SKM-1 (cell line): Measurements from ENCODE around the gene DPP3.
"Not testable (repeated sequence)": the region's sequence is repeated elsewhere in the genome, so short reads cannot be mapped to it uniquely, and the experiment has no call there.

Source experiments
- DNase-seq: peaks from one replicate; lab custom pipeline; 2025; ENCODE audit not compliant: unreplicated experiment; lab: John Stamatoyannopoulos, UW

Gene DPP3, protein sequence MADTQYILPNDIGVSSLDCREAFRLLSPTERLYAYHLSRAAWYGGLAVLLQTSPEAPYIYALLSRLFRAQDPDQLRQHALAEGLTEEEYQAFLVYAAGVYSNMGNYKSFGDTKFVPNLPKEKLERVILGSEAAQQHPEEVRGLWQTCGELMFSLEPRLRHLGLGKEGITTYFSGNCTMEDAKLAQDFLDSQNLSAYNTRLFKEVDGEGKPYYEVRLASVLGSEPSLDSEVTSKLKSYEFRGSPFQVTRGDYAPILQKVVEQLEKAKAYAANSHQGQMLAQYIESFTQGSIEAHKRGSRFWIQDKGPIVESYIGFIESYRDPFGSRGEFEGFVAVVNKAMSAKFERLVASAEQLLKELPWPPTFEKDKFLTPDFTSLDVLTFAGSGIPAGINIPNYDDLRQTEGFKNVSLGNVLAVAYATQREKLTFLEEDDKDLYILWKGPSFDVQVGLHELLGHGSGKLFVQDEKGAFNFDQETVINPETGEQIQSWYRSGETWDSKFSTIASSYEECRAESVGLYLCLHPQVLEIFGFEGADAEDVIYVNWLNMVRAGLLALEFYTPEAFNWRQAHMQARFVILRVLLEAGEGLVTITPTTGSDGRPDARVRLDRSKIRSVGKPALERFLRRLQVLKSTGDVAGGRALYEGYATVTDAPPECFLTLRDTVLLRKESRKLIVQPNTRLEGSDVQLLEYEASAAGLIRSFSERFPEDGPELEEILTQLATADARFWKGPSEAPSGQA

DNA sequence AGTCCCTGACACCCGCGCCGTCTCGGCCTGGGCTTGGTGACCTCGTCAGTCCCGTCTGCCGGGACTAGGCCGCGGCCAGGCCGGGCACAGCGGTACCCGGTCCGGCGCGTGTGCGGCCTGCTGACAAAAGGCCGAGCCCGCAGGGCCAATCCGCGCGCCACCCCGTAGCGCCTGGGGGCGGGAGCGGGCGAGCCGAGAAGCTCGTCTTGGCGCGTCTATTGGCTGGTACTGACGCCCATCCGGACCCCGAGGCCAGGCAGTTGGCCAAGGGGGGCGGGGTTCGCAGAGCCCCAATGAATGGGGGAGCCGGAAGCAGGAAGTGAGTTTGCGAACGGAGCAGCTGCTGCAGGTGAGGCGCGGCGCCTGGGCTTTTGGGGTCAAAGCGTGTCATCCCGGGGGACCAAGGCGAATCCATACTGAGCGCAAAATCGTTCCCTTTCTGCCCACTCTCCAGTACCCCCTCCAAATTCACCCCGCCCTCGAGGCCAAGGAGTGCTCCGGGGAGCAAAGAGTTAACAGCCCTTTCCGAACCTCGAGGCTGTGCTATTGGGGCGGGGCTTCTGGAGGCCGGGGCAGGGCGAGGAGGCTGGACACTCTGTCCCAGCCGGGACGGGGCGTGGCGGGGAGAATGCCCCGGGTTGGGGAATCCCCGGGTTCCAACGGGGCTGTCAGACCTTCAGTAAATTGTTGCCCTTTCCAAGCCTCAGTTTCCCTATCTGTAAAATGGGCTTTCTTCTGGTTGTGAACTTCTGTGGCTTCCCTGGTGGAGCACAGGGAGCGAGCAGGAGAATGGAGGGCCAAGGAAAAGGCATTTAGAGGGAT, at the start of gene DPP3:
DPP3 (plus strand) TSS at position 318 of the 822 bp plus-strand sequence. CDS start 1,767 bp downstream, outside the sequence.
- DNase-seq, result peak; percentile 94

DNA sequence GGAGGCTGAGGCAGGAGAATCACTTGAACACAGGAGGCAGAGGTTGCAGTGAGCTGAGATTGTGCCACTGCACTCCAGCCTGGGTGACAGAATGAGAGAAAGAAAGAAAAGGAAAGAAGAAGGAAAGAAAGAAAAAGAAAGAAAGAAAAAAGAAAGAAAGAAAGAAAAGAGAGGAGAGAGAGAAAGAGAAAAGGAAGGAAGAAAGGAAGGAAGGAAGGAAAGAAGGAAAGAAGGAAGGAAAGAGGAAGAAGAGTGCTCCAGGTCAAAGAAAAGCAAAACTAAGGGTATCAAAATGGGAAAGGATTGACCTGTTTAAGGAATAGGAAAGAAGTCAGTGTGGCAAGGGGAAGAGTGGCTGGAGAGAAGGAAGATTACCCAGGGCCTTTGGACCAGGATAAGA, 48.9 kb upstream of the DPP3 start:
- DNase-seq, result not testable (repeated sequence)

DNA sequence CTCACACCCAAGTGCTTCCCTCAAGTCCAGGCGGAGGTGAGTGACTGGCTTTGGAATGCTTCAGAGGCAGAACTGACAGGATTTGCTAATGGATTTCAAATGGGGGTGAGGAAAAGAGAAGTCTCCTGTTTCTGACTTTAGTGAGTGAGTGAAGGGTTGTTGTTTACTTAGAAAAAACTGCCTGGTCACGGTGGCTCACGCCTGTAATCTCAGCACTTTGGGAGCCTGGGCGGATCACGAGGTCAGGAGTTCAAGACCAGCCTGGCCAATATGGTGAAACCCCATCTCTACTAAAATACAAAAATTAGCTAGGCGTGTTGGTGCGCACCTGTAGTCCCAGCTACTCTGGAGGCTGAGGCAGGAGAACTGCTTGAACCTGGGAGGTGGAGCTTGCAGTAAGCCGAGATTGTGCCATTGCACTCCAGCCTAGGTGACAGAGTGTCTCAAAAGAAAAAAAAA, 48.3 kb upstream of the DPP3 start:
- DNase-seq, result not testable (repeated sequence)

DNA sequence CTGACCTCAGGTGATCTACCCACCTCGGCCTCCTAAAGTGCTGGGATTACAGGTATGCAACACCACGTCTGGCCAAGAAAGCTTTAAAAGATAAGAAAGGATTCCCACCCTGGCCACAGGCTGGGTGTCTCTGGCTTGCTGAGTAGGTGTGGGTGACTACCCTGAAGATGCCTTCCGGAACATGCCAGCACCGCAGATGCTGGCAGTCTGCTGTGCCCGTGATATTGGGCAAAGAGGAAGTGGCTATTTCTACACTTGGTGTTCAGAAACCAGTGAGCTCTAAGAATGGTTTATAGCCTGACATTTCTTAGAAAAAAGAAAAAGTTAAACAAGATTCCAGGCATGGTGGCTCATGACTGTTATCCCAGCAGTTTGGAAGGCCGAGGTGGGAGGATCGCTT, 47.6 kb upstream of the DPP3 start:
- no peak for DNase-seq

DNA sequence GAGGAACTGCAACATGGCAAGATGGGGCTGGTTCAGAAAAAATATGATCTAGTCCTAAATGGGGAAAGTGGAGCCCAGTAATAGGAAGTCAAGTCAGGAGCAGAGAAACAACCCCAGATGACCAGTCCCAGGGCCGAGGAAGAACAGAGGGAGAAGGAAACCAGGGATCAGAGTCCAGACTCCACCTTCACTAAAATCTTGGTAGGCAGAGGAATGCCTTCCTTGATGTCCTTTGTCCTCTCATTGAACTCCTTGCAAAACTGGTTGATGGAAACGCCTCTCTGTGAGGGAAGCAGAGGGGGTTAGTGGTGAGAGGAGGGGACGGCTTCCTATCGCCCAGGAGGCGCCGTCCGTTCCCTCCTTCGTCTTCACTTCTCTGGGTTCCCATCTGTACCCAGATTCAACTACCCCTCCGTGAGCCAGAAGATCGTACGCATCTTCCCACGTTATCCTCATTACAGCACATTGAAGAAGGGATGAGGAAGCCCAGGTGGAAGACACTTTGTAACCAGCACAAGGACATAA, 42.2 kb upstream of the DPP3 start:
- no peak for DNase-seq

DNA sequence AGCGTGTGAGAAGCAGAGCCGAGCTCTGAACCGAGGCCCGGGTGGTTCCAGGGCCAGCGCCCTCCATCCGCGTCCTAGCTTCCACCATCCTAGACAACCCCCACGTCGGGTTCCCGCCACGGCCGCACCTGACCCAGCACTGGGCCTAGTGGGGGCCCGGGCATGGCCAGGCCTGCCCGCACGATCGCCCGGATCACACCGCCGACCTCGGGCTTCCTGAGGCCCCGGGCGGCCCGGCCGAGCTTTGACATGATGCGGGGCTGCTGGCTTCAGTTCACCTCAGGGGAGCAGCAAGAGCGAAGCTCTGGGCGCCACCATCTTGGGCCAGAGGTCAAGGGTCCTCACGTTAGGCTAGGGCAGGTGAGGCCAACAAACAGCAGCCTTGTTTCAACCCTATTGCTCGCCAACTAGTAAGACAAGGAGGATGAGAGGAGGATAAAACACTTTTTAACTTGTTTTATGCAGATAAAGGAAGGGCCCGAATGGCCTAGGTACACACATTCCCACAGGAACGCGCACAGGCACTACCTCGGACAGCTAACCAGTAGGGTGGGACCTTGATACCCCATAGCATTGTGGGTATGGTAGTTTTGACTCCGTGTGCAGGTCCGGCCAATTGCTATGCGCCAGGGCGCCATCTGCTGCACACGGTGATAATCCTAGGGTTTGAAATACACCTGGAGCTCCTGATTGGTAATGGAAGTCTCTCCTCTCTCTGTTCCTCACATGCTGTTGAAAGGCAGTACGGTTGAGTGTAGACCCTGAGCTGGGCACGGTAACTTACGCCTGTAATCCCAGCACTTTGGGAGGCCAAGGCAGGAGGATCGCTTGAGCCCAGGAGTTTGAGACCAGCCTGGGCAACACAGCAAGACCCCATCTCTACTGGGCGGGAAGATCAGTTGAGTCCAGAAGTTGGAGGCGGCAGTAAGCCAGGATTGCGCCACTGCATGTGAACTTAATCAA, 41.4 kb upstream of the DPP3 start, which contains the start of gene MRPL11:
MRPL11 (minus strand) TSS at position 345 of the 963 bp plus-strand sequence; CDS start at position 251, 94 bp downstream.
- DNase-seq, result peak; percentile 91

DNA sequence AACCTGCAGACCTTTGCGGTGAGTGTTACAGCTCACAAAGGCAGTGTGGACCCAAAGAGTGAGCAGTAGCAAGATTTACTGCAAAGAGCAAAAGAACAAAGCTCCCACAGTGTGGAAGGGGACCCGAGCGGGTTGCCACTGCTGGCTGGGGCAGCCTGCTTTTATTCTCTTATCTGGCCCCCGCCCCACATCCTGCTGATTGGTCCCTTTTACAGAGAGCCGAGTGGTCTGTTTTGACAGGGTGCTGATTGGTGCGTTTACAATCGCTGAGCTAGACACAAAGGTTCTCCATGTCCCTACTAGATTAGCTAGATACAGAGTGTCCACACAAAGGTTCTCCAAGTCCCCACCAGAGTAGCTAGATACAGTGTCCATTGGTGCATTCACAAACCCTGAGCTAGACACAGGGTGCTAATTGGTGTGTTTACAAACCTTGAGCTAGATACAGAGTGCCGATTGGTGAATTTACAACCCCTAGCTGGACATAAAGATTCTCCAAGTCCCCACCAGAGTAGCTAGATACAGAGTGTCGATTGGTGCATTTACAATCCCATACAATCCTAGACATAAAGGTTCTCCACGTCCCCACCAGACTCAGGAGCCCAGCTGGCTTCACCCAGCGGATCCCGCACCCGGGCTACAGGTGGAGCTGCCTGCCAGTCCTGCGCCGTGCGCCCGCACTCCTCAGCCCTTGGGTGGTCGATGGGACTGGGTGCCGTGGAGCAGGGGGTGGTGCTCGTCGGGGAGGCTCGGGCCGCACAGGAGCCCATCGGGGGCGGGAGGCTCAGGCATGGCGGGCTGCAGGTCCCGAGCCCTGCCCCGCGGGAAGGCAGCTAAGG, 39.9 kb upstream of the DPP3 start:
- not testable (repeated sequence) for DNase-seq

DNA sequence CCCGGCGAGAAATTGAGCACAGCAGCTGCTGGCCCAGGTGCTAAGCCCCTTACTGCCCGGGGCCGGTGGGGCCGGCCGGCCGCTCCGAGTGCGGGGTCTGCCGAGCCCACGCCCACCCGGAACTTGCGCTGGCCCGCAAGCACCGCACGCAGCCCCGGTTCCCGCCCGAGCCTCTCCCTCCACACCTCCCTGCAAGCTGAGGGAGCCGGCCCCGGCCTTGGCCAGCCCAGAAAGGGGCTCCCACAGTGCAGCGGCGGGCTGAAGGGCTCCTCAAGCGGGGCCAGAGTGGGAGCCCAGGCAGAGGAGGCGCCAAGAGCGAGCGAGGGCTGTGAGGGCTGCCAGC, 39.3 kb upstream of the DPP3 start:
- DNase-seq, result not testable (repeated sequence)

DNA sequence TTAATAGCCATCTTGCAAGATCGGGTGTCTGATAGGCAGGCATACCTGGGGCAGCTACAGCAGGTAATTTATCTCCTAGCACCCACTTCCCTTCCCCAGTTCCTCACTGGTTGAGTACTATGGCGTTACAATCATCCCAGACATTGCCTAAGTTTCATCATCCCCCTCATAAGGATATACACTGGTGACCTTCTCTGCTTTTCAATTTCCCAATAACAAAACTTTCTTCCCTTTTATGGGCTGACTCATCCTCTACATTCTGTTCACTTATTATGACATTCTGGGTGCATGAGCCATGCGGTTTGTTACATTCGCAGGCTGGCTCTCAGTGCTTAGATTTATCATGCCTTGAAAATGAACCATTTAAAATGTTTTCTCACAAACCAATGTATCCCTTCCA, 36.6 kb upstream of the DPP3 start:
- DNase-seq, result peak; percentile 96

DNA sequence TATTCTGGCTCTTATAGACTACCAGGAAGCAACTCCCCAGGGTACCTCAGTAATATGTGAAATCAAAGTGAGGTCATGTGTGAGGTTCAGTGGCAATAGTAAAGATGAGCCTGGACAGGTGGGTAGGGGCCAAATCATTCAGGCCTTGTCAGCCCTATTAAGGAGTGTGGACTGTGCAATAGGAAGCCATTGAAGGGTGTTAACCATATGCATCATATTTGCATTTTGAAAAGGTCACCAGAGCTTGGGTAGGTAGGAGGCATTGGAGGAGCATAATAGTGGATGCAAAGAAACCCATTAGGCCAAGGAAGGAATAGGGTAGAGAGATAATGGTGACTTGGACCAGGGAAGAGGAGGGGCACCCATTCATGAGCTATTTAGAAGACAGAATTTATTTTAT, 33.2 kb upstream of the DPP3 start:
- DNase-seq, result no peak

DNA sequence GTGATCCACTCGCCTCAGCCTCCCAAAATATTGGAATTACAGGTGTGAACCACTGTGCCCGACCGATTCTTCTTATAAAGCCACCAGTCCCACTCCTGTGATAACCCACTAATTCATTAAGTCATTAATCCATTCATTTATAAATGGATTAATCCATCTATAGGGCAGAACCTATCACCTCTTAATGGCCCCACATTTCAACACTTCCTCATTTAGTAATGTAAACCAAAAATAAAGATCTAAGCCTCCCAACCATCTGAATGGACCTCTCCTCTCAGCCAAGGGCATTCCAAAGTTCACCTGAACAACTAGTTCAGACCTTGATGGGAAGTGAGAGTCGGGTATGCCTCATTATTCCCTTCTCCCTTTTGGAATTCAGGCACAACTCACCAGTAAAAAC, 31.7 kb upstream of the DPP3 start:
- DNase-seq, result no peak

DNA sequence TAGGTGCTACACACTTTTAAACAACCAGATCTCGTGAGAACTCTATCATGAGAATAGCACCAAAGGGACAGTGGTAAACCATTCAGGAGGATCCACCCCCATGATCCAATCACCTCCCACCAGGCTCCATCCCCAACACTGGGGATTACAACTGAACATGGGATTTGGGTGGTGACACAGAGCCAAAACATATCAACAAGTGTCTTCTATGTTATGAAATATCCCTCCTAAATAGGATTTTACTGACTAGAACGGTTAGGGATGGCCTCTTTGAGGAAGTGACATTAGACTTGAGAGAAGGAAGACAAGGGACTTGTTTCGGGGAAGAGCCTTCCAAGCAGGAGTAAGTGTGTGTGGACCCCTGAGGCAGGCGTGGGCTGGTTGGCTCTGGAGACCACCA, 29.7 kb upstream of the DPP3 start:
- DNase-seq, result peak; percentile 44

DNA sequence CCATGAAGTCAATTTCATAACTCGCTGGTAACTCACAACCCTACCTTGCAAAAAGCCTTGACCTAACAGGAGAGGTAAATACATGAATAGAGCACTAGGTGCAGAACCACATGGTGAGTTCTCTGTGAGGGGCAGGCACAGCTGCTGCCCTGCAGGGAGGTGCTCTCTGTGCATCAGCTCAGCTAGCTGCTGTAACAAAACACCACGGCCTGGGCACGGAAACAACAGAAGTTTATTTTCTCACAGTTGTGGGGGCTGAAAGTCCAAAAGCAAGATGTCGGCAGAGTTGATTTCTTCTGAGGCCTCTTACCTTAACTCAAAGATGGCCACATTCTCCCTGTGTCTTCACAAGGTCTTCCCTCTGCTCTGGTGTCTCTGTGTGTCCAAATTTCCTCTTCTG, 28.6 kb upstream of the DPP3 start:
- no peak for DNase-seq

DNA sequence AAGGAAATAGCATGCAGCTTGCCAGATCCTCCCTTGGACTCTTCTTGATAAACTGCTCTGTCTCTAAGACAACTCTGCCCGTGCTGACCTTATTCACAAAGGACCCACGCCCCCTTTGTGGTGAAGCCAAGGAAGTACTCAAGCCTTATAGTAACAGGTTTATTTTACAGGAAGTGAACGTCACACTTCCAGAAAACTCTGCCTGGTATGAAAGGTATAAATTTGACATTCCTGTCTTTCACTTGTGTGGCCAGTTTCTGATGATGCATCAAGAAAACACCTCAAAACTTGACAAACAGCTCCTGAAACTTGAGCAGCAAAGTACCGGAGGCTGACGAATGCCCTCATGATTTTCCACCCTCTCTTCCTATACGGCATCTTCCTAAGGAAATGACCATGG, 26.0 kb upstream of the DPP3 start:
- DNase-seq, result no peak

DNA sequence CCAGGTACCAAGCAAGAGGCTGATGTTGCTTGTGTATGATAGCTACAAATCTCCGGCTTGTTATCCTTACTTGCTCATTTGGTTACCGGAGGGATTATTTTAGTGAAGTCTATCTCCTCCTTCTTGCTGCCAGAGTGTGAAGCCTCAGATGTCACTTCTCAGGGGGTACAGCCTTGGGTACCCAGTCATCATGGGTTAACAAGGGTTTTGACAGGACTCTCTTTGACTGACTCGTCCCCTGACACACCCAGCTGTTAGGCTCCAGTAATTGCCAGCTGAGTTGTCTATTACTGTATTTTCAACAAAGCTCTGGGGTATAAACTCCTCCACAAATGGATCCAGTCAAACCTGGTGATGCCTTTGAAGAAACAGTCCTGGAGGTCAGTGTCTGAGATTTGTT, 25.4 kb upstream of the DPP3 start:
- DNase-seq, result no peak

DNA sequence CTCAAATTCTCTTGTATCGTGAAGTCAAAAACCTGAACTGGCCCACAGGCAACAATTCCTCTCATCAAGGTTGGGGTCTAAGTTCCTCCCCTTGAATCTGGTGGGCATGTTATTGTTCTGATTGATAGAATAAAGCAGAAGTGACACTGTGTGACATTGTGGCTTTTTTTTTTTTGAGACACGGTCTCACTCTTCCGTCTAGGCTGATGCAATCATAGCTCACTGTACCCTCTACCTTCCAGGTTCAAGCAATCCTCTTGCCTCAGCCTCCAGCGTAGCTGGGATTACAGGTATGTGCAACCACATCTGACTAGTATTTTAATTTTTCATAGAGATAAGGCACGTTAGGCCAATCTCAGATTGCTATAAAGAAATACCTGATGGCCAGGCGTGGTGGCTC, 22.4 kb upstream of the DPP3 start:
- peak; percentile 31 for DNase-seq

DNA sequence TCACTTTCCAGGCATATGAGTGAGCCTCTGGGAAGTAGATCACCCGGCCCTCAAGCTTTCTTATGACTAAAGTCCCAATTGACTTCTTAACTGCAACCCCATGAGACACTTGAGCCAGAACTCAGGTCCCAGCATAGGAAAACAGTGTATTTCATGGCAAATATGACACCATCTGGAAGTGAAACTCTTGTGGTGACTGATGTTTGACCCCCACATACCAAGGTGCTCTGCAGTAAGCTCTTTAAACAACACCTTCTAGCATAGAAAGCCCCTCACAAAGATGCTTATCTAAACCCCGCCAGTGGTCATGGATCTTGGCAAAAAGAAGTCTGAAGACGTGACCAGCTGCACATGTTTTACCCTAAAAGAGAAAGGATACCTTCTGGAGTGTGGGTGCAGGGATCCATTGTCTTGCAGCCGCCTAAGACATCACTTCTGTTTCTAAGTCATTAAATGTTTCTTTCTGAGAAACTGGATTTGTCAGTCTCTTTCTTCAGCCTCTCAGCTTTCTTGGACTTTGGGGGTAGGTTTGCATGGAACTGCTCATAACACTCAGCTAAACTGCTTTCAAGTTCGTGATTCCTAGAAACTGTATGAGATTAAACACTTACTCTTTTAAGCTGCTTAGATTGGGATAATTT, 21.0 kb upstream of the DPP3 start:
- no peak for DNase-seq

DNA sequence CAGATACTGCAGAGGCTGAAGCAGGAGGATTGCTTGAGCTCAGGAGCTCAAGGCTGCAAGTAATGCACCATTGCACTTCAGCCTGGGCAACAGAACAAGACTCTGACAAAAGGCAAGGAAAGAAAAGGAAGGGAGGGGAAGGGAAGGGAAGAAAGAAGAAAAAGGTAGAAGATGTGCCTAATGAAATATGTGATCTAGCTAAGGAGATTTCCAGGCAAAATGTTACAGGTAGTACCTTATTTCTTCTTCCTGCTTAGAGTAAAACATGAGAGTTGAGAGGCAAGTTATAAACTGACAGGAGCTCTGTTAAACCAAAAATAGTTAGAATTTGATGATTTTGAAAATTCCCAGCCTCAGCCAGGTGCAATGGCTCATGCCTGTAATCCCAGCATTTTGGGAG, 18.2 kb upstream of the DPP3 start:
- no peak for DNase-seq

DNA sequence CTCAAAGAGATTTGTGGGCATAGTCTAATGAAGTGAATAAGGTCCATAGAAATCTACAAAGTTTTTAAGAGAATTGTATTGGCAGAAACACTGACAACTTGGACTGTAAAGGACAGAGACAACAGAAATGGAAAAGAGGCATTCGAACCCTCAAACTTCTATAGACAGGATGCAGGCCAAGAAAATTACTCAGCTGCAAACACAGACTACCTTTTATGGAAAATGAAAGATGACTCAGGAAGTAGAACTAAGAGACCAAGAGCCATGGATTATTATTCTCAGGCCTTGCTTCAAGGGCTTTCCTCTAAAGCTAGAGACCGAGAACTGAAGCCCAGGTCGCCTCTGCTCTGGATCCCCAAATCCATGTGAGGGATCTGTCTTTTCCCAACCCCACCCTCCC, 17.3 kb upstream of the DPP3 start:
- DNase-seq, result no peak
